ENCODE results near the gene PTTG2.

Gene PTTG2

DNA sequence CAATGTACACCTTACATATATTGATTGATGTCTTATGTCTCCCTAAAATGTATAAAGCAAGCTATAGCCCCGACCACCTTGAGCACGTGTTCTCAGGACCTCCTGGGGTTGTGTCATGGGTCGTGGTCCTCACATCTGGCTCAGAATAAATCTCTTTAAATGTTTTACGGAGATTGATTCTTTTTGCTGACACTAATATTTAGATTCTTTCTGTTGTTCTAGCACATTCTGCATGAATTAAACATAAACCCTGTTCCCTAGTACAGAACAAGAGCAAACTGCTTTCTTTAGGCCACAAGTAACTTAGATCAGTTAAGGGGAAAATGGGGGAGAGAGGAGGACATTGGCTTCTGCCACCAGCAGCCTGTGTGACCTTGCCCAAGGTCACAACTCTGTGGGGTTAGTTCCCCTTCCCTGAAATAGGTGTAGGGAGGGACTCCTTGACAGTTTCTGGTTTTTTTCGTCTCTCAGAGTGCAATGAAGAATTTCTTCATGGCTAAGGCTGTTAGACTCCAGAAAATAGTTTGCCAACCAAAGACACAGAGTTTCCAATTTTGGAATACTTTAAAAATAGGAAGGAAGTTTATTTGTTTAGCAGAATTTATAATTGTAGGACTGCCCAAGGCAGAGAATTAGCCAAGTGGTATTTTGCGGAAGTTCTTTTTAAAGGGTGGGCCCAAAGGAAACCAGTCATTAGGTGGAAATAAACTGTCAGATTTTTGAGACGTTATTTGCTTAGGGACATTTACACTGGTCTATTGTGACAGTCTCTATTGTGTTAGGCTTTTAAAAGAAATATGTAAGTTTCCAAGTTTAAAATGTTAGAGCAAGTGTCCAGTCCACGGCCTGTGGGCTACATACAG, 29.4 kb downstream of the PTTG2 start:
- no peak for DNase-seq

DNA sequence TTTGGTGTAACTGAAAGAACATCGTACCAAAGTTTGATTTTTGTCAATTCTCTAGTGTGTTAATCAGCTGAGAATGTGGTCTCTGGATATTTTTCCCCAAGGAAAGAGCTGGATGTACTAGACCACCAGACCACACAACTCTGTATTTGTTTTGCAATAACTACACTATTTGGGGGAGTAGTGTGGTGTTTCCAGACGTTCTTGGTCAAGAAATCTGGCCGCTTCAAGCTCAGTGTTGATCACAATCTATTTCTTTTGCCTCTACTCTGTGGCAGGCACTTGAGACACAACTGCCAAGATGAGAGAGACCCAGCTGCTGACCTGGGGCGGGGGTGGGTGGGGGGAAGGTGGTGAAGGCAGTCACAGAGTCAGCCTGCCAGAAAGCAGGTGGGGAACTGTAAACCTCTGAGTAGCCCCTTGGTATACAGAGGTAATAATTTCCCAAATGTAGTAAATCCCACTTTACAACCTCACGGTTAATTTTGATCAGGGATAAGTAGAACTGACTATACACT, 30.6 kb downstream of the PTTG2 start:
- DNase-seq, result no peak

DNA sequence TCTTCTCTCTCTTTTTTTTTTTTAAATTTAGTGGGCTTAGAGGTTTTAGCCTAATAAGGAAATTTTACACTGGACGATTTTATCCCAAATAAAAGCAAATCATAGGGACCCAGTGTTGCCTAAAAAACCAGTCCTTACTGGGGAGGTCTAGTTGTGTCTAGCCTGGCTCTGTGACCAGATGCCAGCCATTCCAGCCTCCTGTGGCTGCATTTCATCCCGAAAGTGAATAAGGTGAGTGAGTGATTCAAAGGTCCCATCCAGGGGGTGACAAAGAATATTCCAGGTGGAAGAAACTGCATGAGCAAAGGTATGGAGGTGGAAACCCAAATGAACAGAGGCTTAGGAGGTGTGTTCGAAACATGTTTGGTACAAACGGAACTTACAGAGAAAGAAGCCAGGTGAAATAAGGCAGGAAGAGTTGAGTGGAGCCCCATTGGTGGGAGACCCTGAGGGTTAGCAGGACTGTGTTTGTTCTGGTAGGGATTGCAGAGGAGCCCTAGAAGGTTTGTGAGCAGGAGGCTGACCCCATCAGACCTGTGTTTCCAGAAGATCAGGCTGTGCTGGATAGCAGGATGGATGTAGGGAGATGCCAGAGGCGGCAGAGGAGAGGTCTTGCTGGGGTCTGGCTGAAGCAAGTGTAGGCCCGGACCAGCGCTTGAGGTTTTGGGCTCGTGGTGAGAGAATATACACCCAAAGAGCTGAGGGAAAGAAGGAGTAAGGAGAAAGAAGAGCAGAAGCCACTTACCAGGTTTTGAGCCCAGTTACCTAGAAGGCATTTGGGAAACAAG, 31.6 kb downstream of the PTTG2 start:
- no peak for DNase-seq

DNA sequence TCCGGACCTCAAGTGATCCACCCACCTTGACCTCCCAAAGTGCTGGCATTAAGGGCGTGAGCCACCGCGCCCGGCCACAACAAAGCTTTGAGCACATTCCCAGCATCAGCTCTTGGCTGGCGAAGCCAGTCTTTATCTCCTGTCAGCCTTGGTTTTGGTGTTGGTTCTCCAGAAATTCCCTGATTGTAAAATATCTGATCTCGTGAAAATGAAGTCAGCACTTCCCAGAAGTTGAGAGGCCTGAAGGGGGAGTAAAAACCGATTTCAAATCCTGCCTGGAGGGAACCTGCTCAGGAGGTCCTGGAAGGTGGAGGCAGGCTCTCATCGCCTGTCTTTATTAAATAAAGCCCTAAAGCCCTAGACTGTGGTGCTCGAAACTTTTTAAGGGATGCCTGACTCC, 33.6 kb downstream of the PTTG2 start:
- no peak for DNase-seq

- no peak for DNase-seq
Measured at GRCh38 chr4:37994569-37994968, 34.4 kb downstream of the PTTG2 start.

DNA sequence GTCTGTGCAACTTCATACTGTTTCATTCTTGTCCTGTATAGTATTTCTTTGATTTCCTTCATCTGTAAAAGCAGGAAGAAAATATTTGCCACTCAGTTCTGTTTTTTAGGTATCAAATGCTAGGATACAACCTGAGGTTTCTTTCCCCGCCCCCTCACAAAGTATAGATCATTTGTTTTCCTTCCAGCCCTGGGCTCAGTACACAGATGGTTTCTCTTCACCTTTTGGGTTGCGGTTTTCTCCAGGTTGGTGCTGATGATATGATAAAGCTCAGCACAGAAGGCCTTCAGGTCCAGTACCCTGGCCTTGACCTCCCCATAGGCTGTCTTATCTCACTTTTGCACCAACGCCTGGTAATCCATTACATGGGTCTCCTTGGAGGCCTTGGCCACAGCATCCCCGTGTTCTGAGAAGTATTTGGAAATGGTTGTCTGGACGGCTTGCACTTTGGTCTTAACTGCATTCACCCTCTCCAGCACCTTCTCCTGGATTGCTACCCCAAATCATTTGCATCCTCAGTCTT, 35.2 kb downstream of the PTTG2 start:
- no peak for DNase-seq

GRCh38 chr4:37995981-37996775, 36.0 kb downstream of the PTTG2 start:
- no peak for DNase-seq

GRCh38 chr4:37998226-37998625, 38.0 kb downstream of the PTTG2 start:
- DNase-seq, result no peak

DNA sequence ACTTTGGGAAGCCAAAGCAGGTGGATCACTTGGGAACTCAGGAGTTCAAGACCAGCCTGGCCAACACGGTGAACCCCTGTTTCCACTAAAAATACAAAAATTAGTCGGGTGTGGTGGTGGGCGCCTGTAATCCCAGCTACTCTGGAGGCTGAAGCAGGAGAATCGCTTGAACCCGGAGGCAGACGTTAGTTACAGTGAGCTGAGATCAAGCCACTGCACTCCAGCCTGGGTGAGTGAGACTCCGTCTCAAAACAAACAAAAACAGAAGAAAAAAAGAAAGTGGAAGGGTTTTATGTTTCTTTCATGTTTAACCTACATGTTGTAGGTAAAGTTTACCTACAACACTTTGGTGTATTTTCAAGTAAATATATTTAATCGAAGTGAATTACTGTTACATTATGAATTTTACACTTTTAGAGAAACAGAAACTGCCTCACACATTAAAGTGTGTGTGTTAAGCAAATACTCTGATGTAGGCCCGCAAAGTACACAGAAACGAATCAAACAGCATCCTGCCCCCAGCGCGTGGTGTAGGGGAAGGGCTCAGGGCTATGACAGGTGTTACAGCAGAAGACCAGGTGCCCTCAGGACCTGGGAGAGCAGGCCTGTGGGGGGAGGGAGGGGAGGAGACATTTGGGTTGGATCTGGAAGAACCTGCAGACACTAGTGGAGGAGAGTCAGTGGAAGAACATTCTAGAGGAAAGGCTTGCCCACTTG, 39.0 kb downstream of the PTTG2 start:
- no peak for DNase-seq

DNA sequence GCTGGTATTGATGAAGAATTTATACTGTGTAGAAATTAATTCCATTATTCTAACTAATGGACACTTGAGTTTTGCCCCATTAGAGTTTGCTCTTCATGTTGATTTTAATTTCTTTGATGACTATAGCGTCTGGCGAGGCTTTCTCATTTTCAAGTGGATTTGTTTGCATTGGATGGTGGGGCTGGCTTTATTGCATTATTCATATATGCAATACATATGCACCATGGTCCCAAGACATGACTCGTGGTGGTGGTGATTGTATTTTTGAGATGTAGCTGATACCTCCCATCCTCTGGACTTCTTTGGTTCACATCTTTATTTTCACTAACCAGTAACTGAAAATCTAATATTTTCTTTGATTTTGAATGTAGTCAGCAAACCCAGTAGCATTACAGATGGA, 39.8 kb downstream of the PTTG2 start:
- DNase-seq, result no peak

- no peak for DNase-seq
Measured at GRCh38 chr4:38001927-38002326, 41.7 kb downstream of the PTTG2 start.

- no peak for DNase-seq
Measured at GRCh38 chr4:38002451-38003071, 42.4 kb downstream of the PTTG2 start.

GRCh38 chr4:38003102-38003501, 42.9 kb downstream of the PTTG2 start:
- no peak for DNase-seq

DNA sequence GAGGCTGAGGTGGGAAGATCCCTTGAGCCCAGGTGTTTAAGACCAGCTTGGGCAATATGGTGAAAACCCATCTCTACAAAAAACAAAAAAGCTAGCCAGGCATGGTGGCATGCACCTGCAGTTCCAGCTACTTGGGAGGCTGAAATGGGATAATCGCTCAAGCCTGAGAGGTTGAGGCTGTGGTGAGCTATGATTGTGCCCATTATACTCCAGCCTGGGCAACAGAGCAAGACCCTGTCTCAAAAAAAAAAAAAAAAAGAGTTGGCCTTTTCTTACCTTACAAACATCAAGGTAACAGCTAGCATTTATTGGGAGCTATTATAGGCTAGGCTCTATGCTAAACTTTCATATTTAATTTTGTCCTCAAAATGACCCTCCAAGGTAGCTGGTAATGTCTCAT, 43.4 kb downstream of the PTTG2 start:
- DNase-seq, result no peak

DNA sequence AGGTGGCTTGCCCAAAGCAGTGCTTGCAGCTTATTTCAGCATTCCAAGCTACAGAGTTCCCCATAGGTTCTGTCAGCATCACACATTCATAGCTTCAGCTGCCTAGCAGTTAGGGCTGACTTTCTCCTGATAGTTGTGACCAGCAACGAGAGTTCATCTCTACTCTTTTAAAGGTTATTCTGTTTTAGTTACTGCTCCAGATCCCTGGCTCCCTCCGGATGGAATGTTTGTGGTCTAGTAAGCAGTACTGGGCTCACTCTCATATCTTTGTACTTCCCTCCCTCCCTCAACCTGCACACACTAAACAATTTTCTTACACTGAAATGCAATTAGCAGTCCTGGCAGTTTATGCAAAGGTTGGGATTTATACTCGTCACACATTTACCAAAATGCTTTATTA, 43.9 kb downstream of the PTTG2 start:
- no peak for DNase-seq

- DNase-seq, result no peak
Measured at GRCh38 chr4:38004887-38005286, 44.7 kb downstream of the PTTG2 start.

DNA sequence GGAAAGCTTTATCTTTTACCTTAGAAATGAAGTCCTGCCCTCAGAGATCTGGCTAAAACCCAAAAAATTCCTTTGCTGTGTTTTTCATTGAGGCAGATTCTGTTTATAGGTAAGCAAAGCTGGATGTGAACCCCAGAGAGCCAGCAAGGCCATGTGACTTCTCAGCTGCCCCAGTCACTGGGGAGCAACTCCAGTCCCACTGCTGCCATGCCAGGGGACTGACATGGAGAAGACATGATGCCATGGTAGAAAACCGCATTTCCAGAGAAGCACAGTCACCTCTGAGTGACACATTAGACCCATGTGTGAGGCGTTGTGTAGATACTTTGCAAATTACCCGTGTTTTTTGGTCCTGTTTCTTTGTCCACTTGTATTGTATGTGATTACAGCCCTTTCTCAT, 45.4 kb downstream of the PTTG2 start:
- no peak for DNase-seq

- no peak for DNase-seq
Measured at GRCh38 chr4:38007645-38008044, 47.4 kb downstream of the PTTG2 start.

- DNase-seq, result no peak
Measured at GRCh38 chr4:38008571-38009021, 48.4 kb downstream of the PTTG2 start.

DNA sequence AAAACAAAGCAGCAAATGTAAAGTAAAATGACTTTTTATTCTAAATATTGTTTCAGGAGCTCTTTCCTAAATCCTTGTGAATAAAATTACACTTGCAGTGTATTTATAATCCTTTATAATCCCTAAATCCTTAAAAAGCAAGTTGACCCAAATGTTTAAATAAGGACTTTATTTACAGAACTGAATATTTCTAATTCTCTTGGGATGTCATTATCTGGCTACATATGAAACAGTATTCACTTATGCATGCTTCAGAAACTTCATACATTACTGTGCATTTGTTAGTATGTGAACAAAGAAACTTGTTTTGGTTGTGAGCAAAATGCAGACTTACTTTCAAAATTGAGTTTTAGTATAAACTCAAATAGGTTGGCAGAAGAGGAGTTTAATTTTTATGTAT, 49.2 kb downstream of the PTTG2 start:
- DNase-seq, result peak; percentile 34

GRCh38 chr4:38009949-38010348, 49.8 kb downstream of the PTTG2 start:
- DNase-seq, result no peak
